ENCODE results near the gene CEP76.
A peak's percentile ranks its signal among the peaks of the same experiment; 100 is the strongest.

The CEP76 gene

DNA sequence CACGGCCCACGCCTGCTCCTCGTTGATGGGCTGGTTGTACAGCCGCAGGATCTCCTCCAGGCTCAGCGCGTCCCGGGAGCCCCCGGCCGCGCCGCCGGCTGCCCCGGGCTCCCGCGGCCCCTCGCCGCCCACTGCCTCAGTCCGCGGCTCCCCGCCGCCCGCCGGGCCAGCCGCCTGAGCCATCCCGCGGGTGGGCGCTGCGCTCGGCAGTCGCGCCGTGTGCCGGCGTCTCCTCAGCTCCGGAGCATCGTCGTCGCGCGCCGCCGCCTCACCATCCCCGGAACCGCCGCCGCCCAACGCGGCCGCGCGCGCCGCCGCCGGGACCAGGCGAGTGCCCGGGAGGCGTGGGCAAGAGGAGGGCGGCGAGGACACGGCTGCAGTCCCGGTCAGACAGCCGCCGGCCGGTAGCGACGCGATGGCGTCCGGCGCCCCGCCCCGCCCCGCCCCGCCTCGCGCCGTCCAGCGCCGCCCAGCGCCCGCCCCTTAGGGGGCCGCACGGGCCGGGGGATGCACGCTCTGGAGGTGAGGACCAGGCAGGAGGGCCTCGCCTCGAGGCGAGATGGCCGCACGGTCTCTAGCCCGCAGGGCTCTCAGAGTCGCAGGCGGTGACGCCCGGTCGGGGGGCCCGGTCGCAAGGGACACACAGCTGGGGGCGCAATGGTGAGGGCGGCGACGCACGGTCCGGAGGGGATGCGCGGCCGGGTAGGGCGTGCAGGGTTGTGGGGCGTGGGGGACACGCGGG lies 44.7 kb downstream of the CEP76 start, which contains the start of gene SPIRE1:
Gene SPIRE1, minus strand, starts transcription at position 424 of the 742 bp plus-strand sequence. Its CDS starts 241 bp downstream, at position 183.
- peak; percentile 55 for DNase-seq (ENCODE audit: low read depth)
- TF ChIP-seq, protein P1, sequence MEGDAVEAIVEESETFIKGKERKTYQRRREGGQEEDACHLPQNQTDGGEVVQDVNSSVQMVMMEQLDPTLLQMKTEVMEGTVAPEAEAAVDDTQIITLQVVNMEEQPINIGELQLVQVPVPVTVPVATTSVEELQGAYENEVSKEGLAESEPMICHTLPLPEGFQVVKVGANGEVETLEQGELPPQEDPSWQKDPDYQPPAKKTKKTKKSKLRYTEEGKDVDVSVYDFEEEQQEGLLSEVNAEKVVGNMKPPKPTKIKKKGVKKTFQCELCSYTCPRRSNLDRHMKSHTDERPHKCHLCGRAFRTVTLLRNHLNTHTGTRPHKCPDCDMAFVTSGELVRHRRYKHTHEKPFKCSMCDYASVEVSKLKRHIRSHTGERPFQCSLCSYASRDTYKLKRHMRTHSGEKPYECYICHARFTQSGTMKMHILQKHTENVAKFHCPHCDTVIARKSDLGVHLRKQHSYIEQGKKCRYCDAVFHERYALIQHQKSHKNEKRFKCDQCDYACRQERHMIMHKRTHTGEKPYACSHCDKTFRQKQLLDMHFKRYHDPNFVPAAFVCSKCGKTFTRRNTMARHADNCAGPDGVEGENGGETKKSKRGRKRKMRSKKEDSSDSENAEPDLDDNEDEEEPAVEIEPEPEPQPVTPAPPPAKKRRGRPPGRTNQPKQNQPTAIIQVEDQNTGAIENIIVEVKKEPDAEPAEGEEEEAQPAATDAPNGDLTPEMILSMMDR (conservative IDR thresholded peaks at IDR 0.05; ENCODE audit: control insufficient read depth, insufficient read depth, low read depth, low read length) = no peak
- H3K4me3 ChIP-seq (ENCODE audit: control insufficient read depth, low read depth, low read length) = peak within 1 kb of the TSS; percentile 84

DNA sequence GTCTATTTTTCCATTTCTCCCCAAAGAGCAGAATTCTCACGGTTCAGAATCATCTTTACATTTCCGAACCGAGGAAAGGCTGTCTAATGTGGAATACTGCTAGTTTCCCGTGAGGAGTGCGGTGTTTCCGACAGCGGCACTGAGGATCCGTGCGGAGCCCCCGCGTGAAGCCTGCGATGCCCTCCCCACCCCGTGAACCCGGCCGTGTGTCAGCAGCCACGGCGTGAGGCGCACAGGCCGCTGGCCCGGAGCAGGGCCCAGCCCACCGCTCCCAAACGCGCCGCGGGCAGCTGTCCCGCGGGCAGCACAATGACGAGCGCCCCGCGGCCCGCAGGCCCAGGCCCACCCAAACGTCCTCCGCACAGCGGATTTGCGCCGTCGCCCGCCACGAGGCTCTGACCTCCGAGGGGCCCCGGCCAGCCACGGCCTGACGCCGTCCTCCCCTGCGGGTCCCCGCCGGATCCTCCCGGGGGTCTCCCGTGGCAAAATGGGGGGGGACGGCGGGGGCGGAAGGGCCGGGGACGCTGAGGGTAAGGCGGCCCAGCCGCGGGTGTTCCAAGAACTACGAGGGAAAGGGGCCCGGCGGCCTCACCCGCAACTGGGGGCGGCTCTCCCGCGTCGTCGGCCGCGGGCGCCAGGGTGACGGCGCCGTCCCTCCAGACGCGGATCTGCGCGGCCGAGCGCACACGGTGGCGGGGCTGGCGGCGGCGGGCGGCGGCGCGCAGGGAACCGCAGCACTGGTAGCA lies 45.4 kb downstream of the CEP76 start:
- peak overlapping the region; percentile 84 for H3K4me3 ChIP-seq (ENCODE audit: control insufficient read depth, low read depth, low read length)
- DNase-seq (ENCODE audit: low read depth) = peak; percentile 33
- TF ChIP-seq, protein P1 (conservative IDR thresholded peaks at IDR 0.05; ENCODE audit: control insufficient read depth, insufficient read depth, low read depth, low read length) = no peak

DNA sequence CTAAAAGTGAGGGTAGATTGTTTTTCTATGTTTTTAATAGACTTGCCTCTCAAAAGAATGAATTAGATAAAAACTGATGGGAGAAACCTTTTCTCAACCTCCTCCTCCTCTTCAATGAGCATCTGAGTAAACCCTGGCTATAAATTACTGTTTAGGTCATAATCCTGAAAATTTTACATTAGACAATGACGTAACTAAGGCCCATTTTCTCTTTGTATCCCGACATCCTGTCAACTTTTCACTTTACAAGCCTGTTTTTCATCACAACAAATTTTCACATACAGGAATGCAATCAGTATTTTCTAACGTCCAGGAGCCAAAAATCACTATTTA lies 46.0 kb downstream of the CEP76 start:
- peak; percentile 60 for DNase-seq (ENCODE audit: low read depth)
- peak overlapping the region; percentile 84 for H3K4me3 ChIP-seq (ENCODE audit: control insufficient read depth, low read depth, low read length)
- TF ChIP-seq, protein P1 (conservative IDR thresholded peaks at IDR 0.05; ENCODE audit: control insufficient read depth, insufficient read depth, low read depth, low read length) = no peak

DNA sequence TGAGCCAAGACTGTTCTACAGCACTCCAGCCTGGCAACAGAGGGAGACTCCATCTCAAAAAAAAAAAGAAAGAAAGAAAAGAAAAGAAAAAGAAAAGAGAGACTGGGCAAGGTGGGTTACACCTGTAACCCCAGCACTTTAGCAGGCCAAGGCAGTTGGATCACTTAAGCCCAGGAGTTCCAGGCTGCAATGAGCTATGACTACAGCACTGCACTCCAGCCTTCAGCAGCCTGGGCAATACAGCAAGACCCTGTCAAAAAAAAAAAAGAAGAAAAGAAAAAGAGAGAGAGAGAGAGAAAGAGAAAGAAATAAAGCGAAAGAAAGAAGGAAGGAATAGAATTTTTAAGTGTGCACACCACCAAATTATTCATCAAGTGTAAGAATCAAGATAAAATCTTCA lies 47.6 kb downstream of the CEP76 start:
- TF ChIP-seq, protein P1 (conservative IDR thresholded peaks at IDR 0.05; ENCODE audit: control insufficient read depth, insufficient read depth, low read depth, low read length) = no peak
- no peak for DNase-seq (ENCODE audit: low read depth)

DNA sequence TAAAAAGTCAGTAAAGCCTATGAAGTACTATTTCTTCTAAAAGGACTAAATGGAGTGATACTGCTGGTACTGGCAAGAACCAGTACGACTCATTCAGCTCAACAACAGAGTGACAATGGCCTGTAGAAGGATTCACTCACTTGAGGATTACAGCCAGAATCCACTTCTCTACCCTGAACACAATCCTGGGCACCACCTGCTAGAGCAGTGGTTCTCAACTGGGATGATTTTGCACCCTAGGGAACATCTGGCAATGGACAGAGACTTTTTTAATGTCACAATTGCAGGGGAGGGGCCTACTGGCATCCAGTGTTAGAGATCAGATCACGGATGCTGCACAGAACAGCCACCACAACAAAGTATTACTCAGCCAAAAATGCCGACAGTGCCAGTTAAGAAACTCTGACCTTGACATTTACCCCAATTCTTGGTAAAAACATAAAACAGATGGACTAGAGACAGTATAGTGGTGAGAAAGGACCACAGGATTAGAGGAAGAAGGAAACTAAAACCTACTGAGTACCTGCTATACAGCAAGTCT lies 49.6 kb downstream of the CEP76 start:
- TF ChIP-seq, protein P1 (conservative IDR thresholded peaks at IDR 0.05; ENCODE audit: control insufficient read depth, insufficient read depth, low read depth, low read length) = no peak
- no peak overlapping the region for H3K4me3 ChIP-seq (ENCODE audit: control insufficient read depth, low read depth, low read length)
- peak; percentile 81 for DNase-seq (ENCODE audit: low read depth)

More for the DNA sequence above, 47.6 kb downstream of the CEP76 start:
- H3K4me3 ChIP-seq (ENCODE audit: control insufficient read depth, low read depth, low read length) = no peak overlapping the region

DNA sequence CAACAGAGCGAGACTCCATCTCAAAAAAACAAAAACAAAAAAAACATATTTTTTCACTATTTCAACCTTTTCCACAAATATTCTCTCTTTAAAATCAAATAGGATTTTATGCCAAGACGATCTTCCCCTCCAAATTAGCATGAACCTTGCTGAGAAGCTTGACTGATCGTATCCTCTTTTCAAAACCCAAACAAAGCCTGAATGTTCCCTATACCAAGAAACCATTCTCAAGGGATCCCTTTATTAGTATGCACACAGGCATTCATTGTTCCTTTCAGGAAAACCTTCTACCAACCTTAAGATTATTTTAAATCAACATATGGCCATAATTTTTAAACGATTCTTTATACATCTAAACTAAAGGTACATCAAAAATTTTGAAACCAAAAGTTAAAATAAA lies 50.9 kb downstream of the CEP76 start:
- DNase-seq (ENCODE audit: low read depth) = no peak
- TF ChIP-seq, protein P1 (conservative IDR thresholded peaks at IDR 0.05; ENCODE audit: control insufficient read depth, insufficient read depth, low read depth, low read length) = no peak
- no peak overlapping the region for H3K4me3 ChIP-seq (ENCODE audit: control insufficient read depth, low read depth, low read length)

Measured in fibroblast of mammary gland (primary cell).